Measurements from ENCODE around the gene RMRP.

Gene RMRP

DNA sequence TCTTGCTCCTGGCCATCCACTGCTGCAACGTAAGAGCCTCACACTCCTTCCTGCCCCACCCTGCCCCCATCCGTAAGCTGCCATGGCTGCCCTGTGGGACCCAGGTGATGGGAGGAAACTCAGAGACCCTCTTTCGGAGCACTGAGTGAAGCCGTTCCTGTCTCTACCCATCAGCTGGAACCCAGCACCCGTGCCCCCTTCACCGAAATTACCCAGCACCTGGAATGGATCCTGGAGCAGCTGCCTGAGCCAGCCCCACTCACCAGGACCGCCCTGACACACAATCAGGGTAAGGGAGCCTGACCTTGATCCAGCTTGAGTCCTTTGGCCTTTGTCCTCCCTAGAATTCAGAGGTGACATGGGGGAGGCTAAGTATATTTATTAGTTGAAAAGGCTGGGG lies 49.6 kb downstream of the RMRP start:
- ATAC-seq, result no peak
- TF ChIP-seq OSR1 (CRISPR knock-in tag; IDR thresholded peaks at IDR 0.05), result no peak
- no peak for TF ChIP-seq ISL1 (CRISPR knock-in tag; IDR thresholded peaks at IDR 0.05)
- TF ChIP-seq, protein P1, sequence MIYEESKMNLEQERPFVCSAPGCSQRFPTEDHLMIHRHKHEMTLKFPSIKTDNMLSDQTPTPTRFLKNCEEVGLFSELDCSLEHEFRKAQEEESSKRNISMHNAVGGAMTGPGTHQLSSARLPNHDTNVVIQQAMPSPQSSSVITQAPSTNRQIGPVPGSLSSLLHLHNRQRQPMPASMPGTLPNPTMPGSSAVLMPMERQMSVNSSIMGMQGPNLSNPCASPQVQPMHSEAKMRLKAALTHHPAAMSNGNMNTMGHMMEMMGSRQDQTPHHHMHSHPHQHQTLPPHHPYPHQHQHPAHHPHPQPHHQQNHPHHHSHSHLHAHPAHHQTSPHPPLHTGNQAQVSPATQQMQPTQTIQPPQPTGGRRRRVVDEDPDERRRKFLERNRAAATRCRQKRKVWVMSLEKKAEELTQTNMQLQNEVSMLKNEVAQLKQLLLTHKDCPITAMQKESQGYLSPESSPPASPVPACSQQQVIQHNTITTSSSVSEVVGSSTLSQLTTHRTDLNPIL (CRISPR knock-in tag; IDR thresholded peaks at IDR 0.05; ENCODE audit: low read depth), result no peak
- TF ChIP-seq, protein P2, sequence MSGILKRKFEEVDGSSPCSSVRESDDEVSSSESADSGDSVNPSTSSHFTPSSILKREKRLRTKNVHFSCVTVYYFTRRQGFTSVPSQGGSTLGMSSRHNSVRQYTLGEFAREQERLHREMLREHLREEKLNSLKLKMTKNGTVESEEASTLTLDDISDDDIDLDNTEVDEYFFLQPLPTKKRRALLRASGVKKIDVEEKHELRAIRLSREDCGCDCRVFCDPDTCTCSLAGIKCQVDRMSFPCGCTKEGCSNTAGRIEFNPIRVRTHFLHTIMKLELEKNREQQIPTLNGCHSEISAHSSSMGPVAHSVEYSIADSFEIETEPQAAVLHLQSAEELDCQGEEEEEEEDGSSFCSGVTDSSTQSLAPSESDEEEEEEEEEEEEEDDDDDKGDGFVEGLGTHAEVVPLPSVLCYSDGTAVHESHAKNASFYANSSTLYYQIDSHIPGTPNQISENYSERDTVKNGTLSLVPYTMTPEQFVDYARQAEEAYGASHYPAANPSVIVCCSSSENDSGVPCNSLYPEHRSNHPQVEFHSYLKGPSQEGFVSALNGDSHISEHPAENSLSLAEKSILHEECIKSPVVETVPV (CRISPR knock-in tag; IDR thresholded peaks at IDR 0.05), result no peak
- TF ChIP-seq ZC3H10 (CRISPR knock-in tag; IDR thresholded peaks at IDR 0.05), result no peak
- no peak for TF ChIP-seq ARNTL (CRISPR knock-in tag; IDR thresholded peaks at IDR 0.05; ENCODE audit: borderline replicate concordance, low read depth)
- no peak for TF ChIP-seq PPARA (CRISPR knock-in tag; IDR thresholded peaks at IDR 0.05; ENCODE audit: borderline replicate concordance)
- no peak for TF ChIP-seq ZFP30 (CRISPR knock-in tag; IDR thresholded peaks at IDR 0.05)
- TF ChIP-seq ZNF565 (CRISPR knock-in tag; conservative IDR thresholded peaks at IDR 0.05; ENCODE audit: low read depth), result no peak
- no peak for TF ChIP-seq GLIS3 (CRISPR knock-in tag; IDR thresholded peaks at IDR 0.05)
- TF ChIP-seq, protein P3, sequence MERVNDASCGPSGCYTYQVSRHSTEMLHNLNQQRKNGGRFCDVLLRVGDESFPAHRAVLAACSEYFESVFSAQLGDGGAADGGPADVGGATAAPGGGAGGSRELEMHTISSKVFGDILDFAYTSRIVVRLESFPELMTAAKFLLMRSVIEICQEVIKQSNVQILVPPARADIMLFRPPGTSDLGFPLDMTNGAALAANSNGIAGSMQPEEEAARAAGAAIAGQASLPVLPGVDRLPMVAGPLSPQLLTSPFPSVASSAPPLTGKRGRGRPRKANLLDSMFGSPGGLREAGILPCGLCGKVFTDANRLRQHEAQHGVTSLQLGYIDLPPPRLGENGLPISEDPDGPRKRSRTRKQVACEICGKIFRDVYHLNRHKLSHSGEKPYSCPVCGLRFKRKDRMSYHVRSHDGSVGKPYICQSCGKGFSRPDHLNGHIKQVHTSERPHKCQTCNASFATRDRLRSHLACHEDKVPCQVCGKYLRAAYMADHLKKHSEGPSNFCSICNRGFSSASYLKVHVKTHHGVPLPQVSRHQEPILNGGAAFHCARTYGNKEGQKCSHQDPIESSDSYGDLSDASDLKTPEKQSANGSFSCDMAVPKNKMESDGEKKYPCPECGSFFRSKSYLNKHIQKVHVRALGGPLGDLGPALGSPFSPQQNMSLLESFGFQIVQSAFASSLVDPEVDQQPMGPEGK (CRISPR knock-in tag; IDR thresholded peaks at IDR 0.05; ENCODE audit: borderline replicate concordance), result no peak
- TF ChIP-seq ESRRG (CRISPR knock-in tag; IDR thresholded peaks at IDR 0.05), result no peak
- TF ChIP-seq SNAI2 (CRISPR knock-in tag; IDR thresholded peaks at IDR 0.05), result no peak
- TF ChIP-seq TOX (CRISPR knock-in tag; IDR thresholded peaks at IDR 0.05; ENCODE audit: borderline replicate concordance), result no peak
